ENCODE results near the gene CCDC78.

- no peak for TF ChIP-seq POLR2A (IDR thresholded peaks at IDR 0.05; ENCODE audit: low read depth, low read length)
- TF ChIP-seq POLR2AphosphoS5 (IDR thresholded peaks at IDR 0.05; ENCODE audit: low read depth, low read length) = no peak
- no peak for TF ChIP-seq TAF1 (IDR thresholded peaks at IDR 0.05; ENCODE audit: low read depth, low read length)
- no peak for TF ChIP-seq POU2F2 (IDR thresholded peaks at IDR 0.05; ENCODE audit: low read depth, low read length)
- no peak for TF ChIP-seq SPI1 (IDR thresholded peaks at IDR 0.05; ENCODE audit: low read depth, low read length)
- no peak for TF ChIP-seq PAX5 (IDR thresholded peaks at IDR 0.05; ENCODE audit: insufficient read depth, low read length, severe bottlenecking)
Measured at GRCh38 chr16:774086-775001, 48.1 kb upstream of the CCDC78 start.
